OCI-LY7 (cell line): ENCODE data around the gene ERGIC1. TPM values are rescaled to one million over a fixed set of nuclear protein-coding genes. Genes with fewer than 3 reads are reported as not detected.

Experiments
- BruUV-seq: library from RNA; stranded (reverse); fragments of 400-500 nt; replicated peaks from 2 replicates; lab custom pipeline; 2021; lab: Mats Ljungman, UMichigan
- CTCF ChIA-PET: fragments of 300-600 bp; sonication (Branson Sonifier 250); formaldehyde crosslinking; loops from one replicate; lab custom pipeline; 2022; ENCODE audit warnings: antibody characterized with exemption; ENCODE audit not compliant: unreplicated experiment; lab: Charles Lee
- POLR2A ChIA-PET: fragments of 300-600 bp; sonication (Branson Sonifier 250); formaldehyde crosslinking; loops from one replicate; lab custom pipeline; 2022; ENCODE audit warnings: antibody characterized with exemption; lab: Charles Lee
- DNase-seq: peaks from one replicate; pipeline ENCODE4 v3.0.0-alpha.2; 2015; ENCODE audit warnings: low spot score
- H2AFZ ChIP-seq: fragments of 200-600 bp; sonication (generic), shearing (Covaris generic); 2 replicates; pipeline ENCODE4 v1.6.1; 2014; ENCODE audit warnings: mild to moderate bottlenecking, antibody characterized with exemption, low read length, moderate library complexity
- H3K27ac ChIP-seq: fragments of 200-600 bp; sonication (generic); 2 replicates; pipeline ENCODE4 v1.5.1; 2014; ENCODE audit warnings: mixed run types, low read depth, mild to moderate bottlenecking, moderate library complexity, low read length, inconsistent platforms; ENCODE audit not compliant: poor library complexity, severe bottlenecking
- H3K36me3 ChIP-seq: fragments of 200-600 bp; sonication (generic); 2 replicates; pipeline ENCODE4 v1.6.1; 2014; ENCODE audit warnings: mild to moderate bottlenecking, antibody characterized with exemption, low read length, moderate library complexity, mixed read lengths; ENCODE audit not compliant: insufficient read depth
- H3K4me1 ChIP-seq: fragments of 200-600 bp; sonication (generic); 2 replicates; pipeline ENCODE4 v1.5.1; 2014; ENCODE audit warnings: mild to moderate bottlenecking, low read length; ENCODE audit not compliant: insufficient read depth, poor library complexity, severe bottlenecking
- H3K4me2 ChIP-seq: fragments of 200-600 bp; sonication (generic); 2 replicates; pipeline ENCODE4 v1.6.1; 2014; ENCODE audit warnings: mild to moderate bottlenecking, low read length
- H3K4me3 ChIP-seq: fragments of 200-600 bp; sonication (generic); 2 replicates; pipeline ENCODE4 v1.5.1; 2014; ENCODE audit warnings: mild to moderate bottlenecking, low read depth, low read length; ENCODE audit not compliant: poor library complexity, severe bottlenecking
- H3K79me2 ChIP-seq: fragments of 200-600 bp; sonication (generic); 2 replicates; pipeline ENCODE4 v1.6.1; 2016; ENCODE audit warnings: low read depth, mild to moderate bottlenecking, low read length, moderate library complexity, mixed read lengths; ENCODE audit not compliant: insufficient read depth
- H3K9me2 ChIP-seq: fragments of 200-600 bp; sonication (generic); 2 replicates; pipeline ENCODE4 v1.6.1; 2016; ENCODE audit warnings: mild to moderate bottlenecking, low read length, mixed read lengths; ENCODE audit not compliant: insufficient read depth
- H3K9me3 ChIP-seq: fragments of 200-600 bp; sonication (generic); 2 replicates; pipeline ENCODE4 v1.6.1; 2014; ENCODE audit warnings: mild to moderate bottlenecking, mixed run types, low read length, mixed read lengths
- H4K20me1 ChIP-seq: fragments of 200-600 bp; sonication (generic); 2 replicates; pipeline ENCODE4 v1.6.1; 2014; ENCODE audit warnings: mild to moderate bottlenecking, antibody characterized with exemption, low read length, moderate library complexity, mixed read lengths; ENCODE audit not compliant: insufficient read depth
- EZH2phosphoT487 ChIP-seq: fragments of 200-600 bp; sonication (generic); IDR thresholded peaks from 2 replicates; pipeline ENCODE4 v1.6.1; 2018; ENCODE audit warnings: low read depth, borderline replicate concordance, mild to moderate bottlenecking, mixed run types, antibody characterized with exemption, low read length, moderate library complexity, mixed read lengths
- intact Hi-C: fragments of 100-400 bp; cut with micrococcal nuclease; formaldehyde crosslinking; loops from one replicate; pipeline ENCODE4 v1.10.0; 2022; ENCODE audit not compliant: unreplicated experiment
- total RNA-seq, 2 experiments: library from RNA; depleted of rRNA in 1 of 2; stranded (reverse); fragments of >200 nt in 1 of 2; shearing (Covaris generic) in 1 of 2; gene quantifications; 2 replicates each; pipeline ENCODE4 v1.2.3, GENCODE V29; 2014 to 2022
- TF ChIP-seq, protein P1 (sequence below): fragments of 200-600 bp; sonication (generic); conservative IDR thresholded peaks from 2 replicates; pipeline ENCODE4 v1.5.1; 2014; ENCODE audit warnings: mild to moderate bottlenecking, antibody characterized with exemption, low read length, moderate library complexity, mixed read lengths

The ERGIC1 gene
- total RNA-seq, 2 experiments from 2014 or later: 125 to 178 TPM

DNA sequence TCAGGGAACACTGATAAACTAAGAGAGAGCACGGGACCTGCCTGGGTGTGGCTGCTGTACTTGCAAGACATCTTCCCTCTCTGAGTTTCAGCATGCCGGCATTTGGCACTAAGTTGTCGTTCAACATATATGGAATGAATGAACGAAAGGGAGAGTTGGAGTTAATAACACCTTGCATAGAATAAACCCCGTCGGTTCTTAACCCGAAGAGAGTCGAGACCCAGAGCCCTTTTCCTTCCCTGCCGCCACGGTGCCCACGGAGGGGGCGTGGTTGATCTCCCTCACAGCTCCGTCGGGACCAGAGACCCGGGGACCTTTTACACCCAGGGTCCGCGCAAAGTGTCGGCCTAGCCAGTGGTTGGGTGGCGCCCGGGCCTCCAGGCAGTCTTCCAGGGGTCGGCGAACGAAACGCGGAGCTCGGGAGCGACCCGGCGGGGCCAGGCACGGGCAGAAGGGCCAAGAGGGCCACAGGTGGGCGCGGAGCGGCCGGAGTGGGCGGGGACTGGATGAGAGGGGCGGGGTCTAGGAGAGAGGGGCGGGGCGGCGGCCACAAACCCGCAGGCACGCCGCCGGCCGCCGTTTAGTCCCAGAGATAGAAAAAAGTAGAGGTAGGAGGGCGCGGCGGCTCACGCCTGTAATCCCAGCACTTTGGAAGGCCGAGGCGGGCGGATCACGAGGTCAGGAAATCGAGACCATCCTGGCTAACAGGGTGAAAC, 124.4 kb downstream of the ERGIC1 start:
- Histone ChIP-seq H3K79me2 (0 out of 2 replicates have a peak, but pooled peaks cover 7% of the 10 kb centered on the region), H2AFZ (peak overlapping the region; percentile 98), H3K4me2 (peak overlapping the region; percentile 69), H3K36me3 (peaks cover 17% of the 10 kb centered on the region), H3K4me3 (peak overlapping the region; percentile 88), H3K4me1 (peaks cover 13% of the 10 kb centered on the region), H4K20me1 (no peaks in the 10 kb centered on the region), H3K9me3 (no peaks in the 10 kb centered on the region), H3K27ac (peak overlapping the region; percentile 19), H3K9me2 (no peaks in the 10 kb centered on the region)
- TF ChIP-seq, protein P1, sequence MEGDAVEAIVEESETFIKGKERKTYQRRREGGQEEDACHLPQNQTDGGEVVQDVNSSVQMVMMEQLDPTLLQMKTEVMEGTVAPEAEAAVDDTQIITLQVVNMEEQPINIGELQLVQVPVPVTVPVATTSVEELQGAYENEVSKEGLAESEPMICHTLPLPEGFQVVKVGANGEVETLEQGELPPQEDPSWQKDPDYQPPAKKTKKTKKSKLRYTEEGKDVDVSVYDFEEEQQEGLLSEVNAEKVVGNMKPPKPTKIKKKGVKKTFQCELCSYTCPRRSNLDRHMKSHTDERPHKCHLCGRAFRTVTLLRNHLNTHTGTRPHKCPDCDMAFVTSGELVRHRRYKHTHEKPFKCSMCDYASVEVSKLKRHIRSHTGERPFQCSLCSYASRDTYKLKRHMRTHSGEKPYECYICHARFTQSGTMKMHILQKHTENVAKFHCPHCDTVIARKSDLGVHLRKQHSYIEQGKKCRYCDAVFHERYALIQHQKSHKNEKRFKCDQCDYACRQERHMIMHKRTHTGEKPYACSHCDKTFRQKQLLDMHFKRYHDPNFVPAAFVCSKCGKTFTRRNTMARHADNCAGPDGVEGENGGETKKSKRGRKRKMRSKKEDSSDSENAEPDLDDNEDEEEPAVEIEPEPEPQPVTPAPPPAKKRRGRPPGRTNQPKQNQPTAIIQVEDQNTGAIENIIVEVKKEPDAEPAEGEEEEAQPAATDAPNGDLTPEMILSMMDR: no peak
- no peak for TF ChIP-seq EZH2phosphoT487
- CTCF ChIA-PET: interaction anchor here (0.6 to 0.7 kb wide), 2 partner anchors 59 to 251 kb away, joined by 3 read pairs; no protein-coding TSS in a partner anchor
- BruUV-seq: no TSS peak
- intact Hi-C loops: loop anchor here (1.0 to 10.0 kb wide), 2 partner anchors 245 to 484 kb away; no protein-coding TSS in a partner anchor
- DNase-seq: peak; percentile 67
- POLR2A ChIA-PET: interaction anchor here (0.6 to 2.2 kb wide), 7 partner anchors 9 to 251 kb away, joined by 3 to 8 read pairs (median 4); no protein-coding TSS in a partner anchor

DNA sequence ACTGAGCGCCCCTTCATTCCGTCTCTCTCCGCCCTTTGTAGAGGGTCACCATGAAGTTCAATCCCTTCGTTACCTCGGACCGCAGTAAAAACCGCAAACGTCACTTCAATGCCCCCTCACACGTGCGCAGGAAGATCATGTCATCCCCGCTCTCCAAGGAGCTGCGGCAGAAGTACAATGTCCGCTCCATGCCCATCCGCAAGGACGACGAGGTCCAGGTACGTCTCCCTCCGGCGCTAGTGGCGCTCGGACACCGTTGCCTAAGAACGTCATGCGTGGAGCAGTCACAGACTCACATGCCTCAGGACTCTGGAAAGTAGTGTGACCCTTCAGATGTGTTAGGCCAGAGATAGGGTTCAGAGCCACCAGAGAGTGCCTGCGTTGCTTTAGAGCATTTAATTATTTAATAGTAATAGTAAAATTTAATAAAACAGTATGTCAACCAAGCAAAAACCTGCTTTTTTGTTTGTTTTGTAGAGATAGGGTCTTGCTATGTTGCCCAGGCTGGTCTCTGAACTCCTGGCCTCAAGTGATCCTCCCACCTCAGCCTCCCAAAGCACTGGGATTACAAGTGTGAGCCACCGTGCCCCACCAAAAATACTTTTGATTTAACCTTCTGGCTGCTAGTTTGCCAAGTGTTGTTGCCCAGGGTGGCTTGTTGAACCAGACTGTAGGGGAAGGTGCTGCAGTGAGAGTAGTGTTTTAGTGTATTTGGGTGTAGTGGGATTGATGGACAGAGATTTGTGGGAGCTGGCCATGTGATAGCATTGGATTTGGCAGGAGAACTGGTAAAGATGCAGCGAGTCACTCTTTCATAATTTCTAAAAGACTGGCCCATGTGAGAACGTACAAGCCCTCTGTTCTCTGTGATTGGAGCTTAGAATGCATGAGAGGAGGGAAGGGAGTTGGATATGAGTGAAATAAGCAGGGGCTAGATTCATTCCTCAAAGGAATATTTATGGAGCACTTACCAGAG, 126.1 kb downstream of the ERGIC1 start:
- BruUV-seq: TSS peak; percentile 73
- ChIA-PET POLR2A (interaction anchor here (0.6 to 2.2 kb wide), 2 partner anchors 13 to 206 kb away, joined by 3 to 8 read pairs; no protein-coding TSS in a partner anchor), CTCF (no interaction called here)
- no peak for DNase-seq
- Histone ChIP-seq H2AFZ (peak overlapping the region; percentile 98; the same call in 1 of the 2 replicates), H3K9me3 (no peaks in the 10 kb centered on the region), H4K20me1 (no peaks in the 10 kb centered on the region), H3K9me2 (no peaks in the 10 kb centered on the region), H3K36me3 (peaks cover 26% of the 10 kb centered on the region), H3K79me2 (0 out of 2 replicates have a peak, but pooled peaks cover 7% of the 10 kb centered on the region), H3K4me2 (peak overlapping the region; percentile 69), H3K4me1 (peaks cover 13% of the 10 kb centered on the region), H3K4me3 (peak overlapping the region; percentile 88), H3K27ac (no peak overlapping the region)
- intact Hi-C loops: loop anchor here (1.0 to 10.0 kb wide), 2 partner anchors 247 to 485 kb away; no protein-coding TSS in a partner anchor
- no peak for TF ChIP-seq EZH2phosphoT487

DNA sequence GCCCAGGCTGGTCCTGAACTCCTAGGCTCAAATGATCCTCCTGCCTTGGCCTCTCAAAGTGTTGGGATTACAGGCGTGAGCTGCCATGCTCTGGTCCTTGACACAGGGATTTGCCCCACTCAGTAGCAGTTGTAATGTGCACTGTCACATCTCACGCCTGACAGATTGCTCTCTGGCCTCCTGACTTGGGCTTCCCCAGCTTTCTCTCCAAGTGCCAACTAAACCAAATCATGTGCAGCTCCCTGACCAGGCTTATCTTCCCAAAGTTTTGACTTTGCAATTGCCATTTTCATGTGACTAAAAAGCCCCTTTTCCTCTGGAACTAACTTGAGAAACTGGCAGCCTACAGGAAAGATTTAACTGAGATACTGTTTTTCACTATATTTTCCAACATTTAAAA, 135.9 kb downstream of the ERGIC1 start:
- Histone ChIP-seq H3K4me1 (peaks cover 10% of the 10 kb centered on the region), H4K20me1 (no peaks in the 10 kb centered on the region), H3K27ac (no peak overlapping the region), H3K9me3 (no peaks in the 10 kb centered on the region), H3K79me2 (no peaks in the 10 kb centered on the region), H3K4me3 (no peak overlapping the region), H3K36me3 (peaks cover 33% of the 10 kb centered on the region; the same call in 1 of the 2 replicates), H3K9me2 (no peaks in the 10 kb centered on the region), H3K4me2 (no peak overlapping the region), H2AFZ (no peak overlapping the region)
- POLR2A ChIA-PET: no interaction called here
- TF ChIP-seq, protein P1: no peak
- TF ChIP-seq EZH2phosphoT487: no peak
- CTCF ChIA-PET: no interaction called here
- BruUV-seq: no TSS peak
- intact Hi-C loops: no loop called here
- DNase-seq: no peak
